HCT116 (cell line): ENCODE measurements around the gene MOAP1. TPM values are rescaled to one million over a fixed set of nuclear protein-coding genes. Genes with fewer than 3 reads are reported as not detected.

Experiments
- ATAC-seq: fragments of 200-7000 bp; cut with Tn5 transposase; 2 replicates; pipeline ENCODE4 v1.9.1; 2020; ENCODE audit warnings: mild to moderate bottlenecking, moderate library complexity
- BruUV-seq: library from RNA; stranded (reverse); fragments of 400-500 nt; replicated peaks from 2 replicates; lab custom pipeline; 2021; lab: Mats Ljungman, UMichigan
- CTCF ChIA-PET: fragments of 300-600 bp; sonication (Branson Sonifier 250); formaldehyde crosslinking; loops from one replicate; lab custom pipeline; 2021; ENCODE audit warnings: antibody characterized with exemption; lab: Charles Lee
- POLR2A ChIA-PET: fragments of 300-600, 350-600 bp; sonication (Branson Sonifier 250); formaldehyde crosslinking; loops from one replicate; lab custom pipeline; 2021; ENCODE audit warnings: antibody characterized with exemption; lab: Charles Lee
- RAD21 ChIA-PET, 2 experiments: fragments of 300-600 bp; sonication (Branson Sonifier 250); formaldehyde crosslinking; loops; one replicate each; lab custom pipeline; 2023; ENCODE audit warnings: low total read pairs in 2 of 2; ENCODE audit not compliant: uncharacterized antibody in 2 of 2, unreplicated experiment in 2 of 2, low non-redundant PET in 1 of 2; lab: Charles Lee
- DNase-seq: peaks from one replicate; pipeline ENCODE4 v3.0.0-alpha.2; 2010; ENCODE audit warnings: low read depth, low spot score
- H2AFZ ChIP-seq: fragments of 200-600 bp; shearing (Covaris generic), sonication (generic); 2 replicates; pipeline ENCODE4 v1.6.1; 2017; ENCODE audit warnings: low read depth, mixed run types, mixed read lengths, antibody characterized with exemption, low read length; ENCODE audit not compliant: poor library complexity, severe bottlenecking
- H3K27ac ChIP-seq: 2 replicates; pipeline ENCODE4 v1.5.1; 2012; ENCODE audit warnings: low read depth, low read length
- H3K27me3 ChIP-seq: fragments of 200-600 bp; sonication (generic); 2 replicates; pipeline ENCODE4 v1.6.1; 2016; ENCODE audit warnings: mixed run types, low read length, mixed read lengths; ENCODE audit not compliant: insufficient read depth
- H3K36me3 ChIP-seq, 2 experiments: fragments of 200-500 bp in 1 of 2; fragments of 200-600 bp in 1 of 2; sonication (Bioruptor generic) in 1 of 2; sonication (generic) in 1 of 2; 2 replicates each; pipeline versions ENCODE4 v1.5.1 to v1.6.1; 2014 to 2016; ENCODE audit warnings: low read length in 2 of 2, inconsistent platforms in 1 of 2, mixed read lengths in 1 of 2, mixed run types in 1 of 2; ENCODE audit not compliant: insufficient read depth in 2 of 2, control insufficient read depth in 1 of 2
- H3K4me1 ChIP-seq, 2 experiments: fragments of 200-600 bp in 1 of 2; sonication (generic) in 1 of 2; 2 replicates each; pipeline versions ENCODE4 v1.5.1 to v1.6.1; 2012 to 2017; ENCODE audit warnings: low read length in 2 of 2, inconsistent platforms in 1 of 2, mild to moderate bottlenecking in 1 of 2, mixed read lengths in 1 of 2, mixed run types in 1 of 2, moderate library complexity in 1 of 2; ENCODE audit not compliant: insufficient read depth in 2 of 2, control insufficient read depth in 1 of 2
- H3K4me2 ChIP-seq: fragments of 200-600 bp; sonication (generic); 2 replicates; pipeline ENCODE4 v1.6.1; 2017; ENCODE audit warnings: mixed run types, low read length, mixed read lengths
- H3K4me3 ChIP-seq, 2 experiments: fragments of 200-600 bp in 1 of 2; sonication (generic) in 1 of 2; replicated peaks in 1 of 2; 2 replicates each; pipeline ENCODE4 v1.5.1; 2011 to 2016; ENCODE audit warnings: low read length in 2 of 2, control low read depth in 1 of 2, low read depth in 1 of 2, mild to moderate bottlenecking in 1 of 2, mixed read lengths in 1 of 2, mixed run types in 1 of 2
- H3K79me2 ChIP-seq: fragments of 200-600 bp; sonication (generic); 2 replicates; pipeline ENCODE4 v1.6.1; 2017; ENCODE audit warnings: mild to moderate bottlenecking, mixed run types, low read length, moderate library complexity, mixed read lengths; ENCODE audit not compliant: insufficient read depth
- H3K9ac ChIP-seq: fragments of 200-600 bp; sonication (generic); 2 replicates; pipeline ENCODE4 v1.6.1; 2016; ENCODE audit warnings: low read length, mixed read lengths
- H3K9me2 ChIP-seq: fragments of 200-600 bp; sonication (generic), shearing (Covaris generic); 2 replicates; pipeline ENCODE4 v1.6.1; 2017; ENCODE audit warnings: mixed run types, mild to moderate bottlenecking, moderate library complexity; ENCODE audit not compliant: insufficient read depth
- H3K9me3 ChIP-seq, 2 experiments: fragments of 200-500 bp in 1 of 2; fragments of 200-600 bp in 1 of 2; sonication (Bioruptor generic) in 1 of 2; sonication (generic) in 1 of 2; 2 replicates each; pipeline ENCODE4 v1.6.1; 2014 to 2017; ENCODE audit warnings: low read length in 2 of 2, mixed read lengths in 2 of 2, inconsistent platforms in 1 of 2, low read depth in 1 of 2, mild to moderate bottlenecking in 1 of 2, mixed run types in 1 of 2, moderate library complexity in 1 of 2; ENCODE audit not compliant: control insufficient read depth in 1 of 2, insufficient read depth in 1 of 2
- H4K20me1 ChIP-seq: fragments of 200-600 bp; sonication (generic), shearing (Covaris generic); 2 replicates; pipeline ENCODE4 v1.6.1; 2017; ENCODE audit warnings: mixed run types, mild to moderate bottlenecking, moderate library complexity; ENCODE audit not compliant: insufficient read depth
- EGR1 ChIP-seq: IDR thresholded peaks from 2 replicates; pipeline ENCODE4 v1.6.1; 2012; ENCODE audit warnings: low read depth
- EZH2phosphoT487 ChIP-seq: fragments of 200-600 bp; IDR thresholded peaks from 2 replicates; pipeline ENCODE4 v1.6.1; 2018; ENCODE audit warnings: antibody characterized with exemption, borderline replicate concordance
- FOSL1 ChIP-seq: IDR thresholded peaks from 2 replicates; pipeline ENCODE4 v1.6.1; 2012; ENCODE audit warnings: low read depth
- MAX ChIP-seq: IDR thresholded peaks from 2 replicates; pipeline ENCODE4 v1.6.1; 2012
- POLR2AphosphoS5 ChIP-seq: IDR thresholded peaks from 2 replicates; pipeline ENCODE4 v1.6.1; 2011; ENCODE audit warnings: mild to moderate bottlenecking, low read depth, low read length, moderate library complexity
- RAD21 ChIP-seq: IDR thresholded peaks from 2 replicates; pipeline ENCODE4 v1.6.1; 2012; ENCODE audit warnings: low read depth, mild to moderate bottlenecking
- REST ChIP-seq: IDR thresholded peaks from 2 replicates; pipeline ENCODE4 v1.6.1; 2012; ENCODE audit warnings: low read depth
- SIN3A ChIP-seq: IDR thresholded peaks from 2 replicates; pipeline ENCODE4 v1.6.1; 2012; ENCODE audit warnings: low read depth
- SP1 ChIP-seq: IDR thresholded peaks from 2 replicates; pipeline ENCODE4 v1.6.1; 2012; ENCODE audit warnings: low read depth
- SRF ChIP-seq: IDR thresholded peaks from 2 replicates; pipeline ENCODE4 v1.6.1; 2012; ENCODE audit warnings: low read depth
- TCF7L2 ChIP-seq: IDR thresholded peaks from 2 replicates; pipeline ENCODE4 v1.7.0; 2011; ENCODE audit warnings: borderline replicate concordance, inconsistent platforms; ENCODE audit not compliant: insufficient read depth, insufficient read length; ENCODE audit errors: extremely low read depth
- ZFX ChIP-seq: fragments of 450-650 bp; IDR thresholded peaks from 2 replicates; pipeline ENCODE4 v1.6.1; 2017
- intact Hi-C: fragments of 100-400 bp; cut with micrococcal nuclease; formaldehyde crosslinking; loops from 2 replicates; pipeline ENCODE4 v1.10.0; 2022
- total RNA-seq: library from RNA; stranded (reverse); gene quantifications from one replicate; pipeline ENCODE4 v1.2.1, GENCODE V29; 2021; ENCODE audit not compliant: unreplicated experiment

MOAP1 gene
- total RNA-seq, 1 experiment from 2014 or later: 14.2 TPM

GRCh38 chr14:93230539-93230938 is 45.8 kb upstream of the MOAP1 start (continued):
- TF ChIP-seq REST (no peak), SP1 (no peak)
- TF ChIP-seq, all 23 proteins: peak for 0

- intact Hi-C loops: no loop called here
- CTCF ChIA-PET: no interaction called here
- Histone ChIP-seq H3K4me3 (no peak overlapping the region), H3K9me3 (no peaks in the 10 kb centered on the region), H3K79me2 (no peaks in the 10 kb centered on the region), H2AFZ (no peak overlapping the region), H4K20me1 (no peaks in the 10 kb centered on the region), H3K4me2 (no peak overlapping the region), H3K27ac (no peak overlapping the region), H3K4me1 (no peaks in the 10 kb centered on the region), H3K9me2 (no peaks in the 10 kb centered on the region), H3K9ac (no peak overlapping the region), H3K36me3 (peaks cover 8 to 17% of the 10 kb centered on the region in 2 experiments; a peak in 3 of 4 replicates), H3K27me3 (no peaks in the 10 kb centered on the region)
- RAD21 ChIA-PET: no interaction called here
- ATAC-seq (no peak), DNase-seq (no peak)
- BruUV-seq: no TSS peak
- POLR2A ChIA-PET: no interaction called here
- TF ChIP-seq SRF (no peak), RAD21 (no peak), EGR1 (no peak), TCF7L2 (no peak), MAX (no peak), EZH2phosphoT487 (no peak), REST (no peak), POLR2AphosphoS5 (no peak), FOSL1 (no peak), ZFX (no peak), SIN3A (no peak)
Observed at GRCh38 chr14:93228550-93228949, 43.9 kb upstream of the MOAP1 start.
